OCI-LY3 (cell line): ENCODE results near the gene ZCCHC9.

Source experiments
- EZH2phosphoT487 ChIP-seq: fragments of 200-600 bp; shearing (Covaris generic); IDR thresholded peaks from 2 replicates; pipeline ENCODE4 v1.6.1; 2018; ENCODE audit warnings: antibody characterized with exemption, mixed run types, low read depth
- TF ChIP-seq, protein P1 (sequence below): fragments of 200-600, 300-600 bp; sonication (generic); IDR thresholded peaks from 2 replicates; pipeline ENCODE4 v1.5.1; 2014; ENCODE audit warnings: antibody characterized with exemption, low read length, low read depth

DNA sequence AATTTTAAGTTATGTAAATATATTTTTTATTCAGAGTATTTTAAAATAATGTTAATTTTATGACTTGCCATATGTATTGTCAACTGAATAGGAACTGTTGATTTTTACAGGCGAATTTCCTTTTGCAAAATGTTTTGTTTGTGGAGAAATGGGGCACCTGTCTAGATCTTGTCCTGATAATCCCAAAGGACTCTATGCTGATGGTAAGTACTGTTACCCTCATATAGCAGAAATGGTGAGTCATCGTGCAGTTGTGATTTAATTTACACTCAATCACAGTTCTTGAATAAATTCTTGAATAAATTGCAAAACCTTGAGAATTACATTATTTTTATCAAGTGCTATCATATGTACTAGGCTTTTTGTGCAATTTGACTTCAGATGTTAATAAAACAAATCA is 7.4 kb downstream of the ZCCHC9 start:
- TF ChIP-seq, protein P1, sequence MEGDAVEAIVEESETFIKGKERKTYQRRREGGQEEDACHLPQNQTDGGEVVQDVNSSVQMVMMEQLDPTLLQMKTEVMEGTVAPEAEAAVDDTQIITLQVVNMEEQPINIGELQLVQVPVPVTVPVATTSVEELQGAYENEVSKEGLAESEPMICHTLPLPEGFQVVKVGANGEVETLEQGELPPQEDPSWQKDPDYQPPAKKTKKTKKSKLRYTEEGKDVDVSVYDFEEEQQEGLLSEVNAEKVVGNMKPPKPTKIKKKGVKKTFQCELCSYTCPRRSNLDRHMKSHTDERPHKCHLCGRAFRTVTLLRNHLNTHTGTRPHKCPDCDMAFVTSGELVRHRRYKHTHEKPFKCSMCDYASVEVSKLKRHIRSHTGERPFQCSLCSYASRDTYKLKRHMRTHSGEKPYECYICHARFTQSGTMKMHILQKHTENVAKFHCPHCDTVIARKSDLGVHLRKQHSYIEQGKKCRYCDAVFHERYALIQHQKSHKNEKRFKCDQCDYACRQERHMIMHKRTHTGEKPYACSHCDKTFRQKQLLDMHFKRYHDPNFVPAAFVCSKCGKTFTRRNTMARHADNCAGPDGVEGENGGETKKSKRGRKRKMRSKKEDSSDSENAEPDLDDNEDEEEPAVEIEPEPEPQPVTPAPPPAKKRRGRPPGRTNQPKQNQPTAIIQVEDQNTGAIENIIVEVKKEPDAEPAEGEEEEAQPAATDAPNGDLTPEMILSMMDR, result no peak
- no peak for TF ChIP-seq EZH2phosphoT487
